T-helper 1 cell treated with Interleukin-12 subunit alpha and Interleukin-12 subunit beta and Interleukin-4 antibody, amounts not matched to agents 30 μg/mL and 1 μg/mL, for 36 hours (primary cell): ENCODE data around the gene DNAJC15.
"Not testable (repeated sequence)": the region's sequence is repeated elsewhere in the genome, so short reads cannot be mapped to it uniquely, and the experiment has no call there.

Experiments used
- H3K27ac Mint-ChIP-seq: one replicate; pipeline ENCODE4 v1.8.0; 2021; ENCODE audit warnings: mild to moderate bottlenecking, mixed read lengths
- H3K27me3 Mint-ChIP-seq: one replicate; pipeline ENCODE4 v1.8.0; 2021; ENCODE audit warnings: low read depth, mixed read lengths
- H3K36me3 Mint-ChIP-seq: one replicate; pipeline ENCODE4 v1.8.0; 2021; ENCODE audit warnings: low read depth, mixed read lengths
- H3K4me1 Mint-ChIP-seq: one replicate; pipeline ENCODE4 v1.8.0; 2021; ENCODE audit warnings: low read depth, mixed read lengths
- H3K4me3 Mint-ChIP-seq: one replicate; pipeline ENCODE4 v1.8.0; 2021; ENCODE audit warnings: mild to moderate bottlenecking, moderate library complexity, mixed read lengths
- H3K9me3 Mint-ChIP-seq: one replicate; pipeline ENCODE4 v1.8.0; 2021; ENCODE audit warnings: mixed read lengths

Gene DNAJC15

DNA sequence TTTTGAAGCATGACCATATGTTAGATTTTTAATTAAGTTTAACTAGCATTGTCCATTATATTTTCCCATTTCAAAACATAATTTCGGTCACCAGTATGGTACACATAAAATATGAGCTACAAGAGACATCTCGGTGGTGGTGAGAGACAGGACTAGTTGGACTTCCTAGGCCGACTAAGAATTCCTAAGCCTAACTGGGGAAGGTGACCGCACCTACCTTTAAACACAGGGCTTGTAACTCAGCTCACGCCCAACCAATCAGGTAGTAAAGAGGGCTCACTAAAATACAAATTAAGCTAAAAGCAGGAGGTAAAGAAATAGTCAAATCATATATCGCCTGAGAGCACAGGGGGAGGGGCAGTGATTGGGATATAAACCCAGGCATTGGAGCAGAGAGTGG lies 22.9 kb downstream of the DNAJC15 start:
- Mint-ChIP-seq H3K27ac (no peak overlapping the region), H3K36me3 (peaks cover 22% of the 10 kb centered on the region), H3K4me3 (no peak overlapping the region)

DNA sequence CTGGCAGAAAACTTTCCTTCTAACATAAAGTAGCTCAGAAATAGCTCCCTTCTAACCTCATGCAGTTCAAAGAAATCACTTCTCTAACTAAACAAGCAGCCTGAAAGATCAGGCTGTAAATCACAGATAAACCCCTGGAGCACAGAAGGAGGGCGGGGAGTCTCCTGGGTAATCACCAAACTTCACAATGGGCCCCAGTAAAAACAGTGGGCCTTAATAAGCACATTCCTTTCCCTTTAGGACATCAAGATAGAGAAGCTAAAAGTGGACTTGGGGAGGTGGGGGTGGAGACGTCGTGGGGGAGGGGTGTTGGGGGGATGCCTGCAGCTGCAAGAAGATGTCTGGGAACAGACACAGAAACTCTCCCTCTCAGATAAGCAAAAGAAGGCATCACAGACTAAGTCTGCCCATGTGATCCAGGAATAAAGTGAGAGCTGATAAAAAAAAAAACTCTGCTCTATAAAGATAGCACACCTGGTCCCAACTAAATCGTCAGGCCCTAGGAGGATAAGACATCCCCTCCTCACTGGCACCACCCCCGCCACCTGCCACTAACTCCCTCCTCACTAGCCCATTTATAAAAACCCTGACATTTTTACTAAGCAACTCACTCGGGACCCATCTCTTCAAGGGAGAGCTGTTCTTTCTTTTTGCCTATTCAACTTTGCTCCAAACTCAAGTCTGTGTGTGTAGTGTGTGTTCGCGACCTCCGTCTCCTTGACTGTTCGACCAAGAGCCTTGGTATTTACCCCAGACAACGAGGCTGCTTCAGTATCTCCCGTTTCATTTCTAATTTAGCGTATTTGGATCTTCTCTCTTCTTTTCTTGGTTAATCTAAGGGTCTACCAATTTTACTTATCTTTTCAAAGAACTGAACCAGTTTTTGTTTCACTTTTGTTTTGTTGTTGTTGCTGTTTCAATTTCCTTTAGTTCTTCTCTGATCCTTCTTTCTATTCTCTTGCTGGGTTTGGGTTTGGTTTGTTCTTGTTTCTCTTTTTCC lies 31.7 kb downstream of the DNAJC15 start:
- Mint-ChIP-seq H3K4me3 (no peak overlapping the region), H3K9me3 (no peaks in the 10 kb centered on the region), H3K27ac (no peak overlapping the region), H3K4me1 (peaks cover 30% of the 10 kb centered on the region), H3K36me3 (peaks cover 8% of the 10 kb centered on the region), H3K27me3 (no peaks in the 10 kb centered on the region)

More for the DNA sequence above, 22.9 kb downstream of the DNAJC15 start:
- Mint-ChIP-seq H3K27me3 (no peaks in the 10 kb centered on the region), H3K4me1 (peaks cover 41% of the 10 kb centered on the region), H3K9me3 (no peaks in the 10 kb centered on the region)

DNA sequence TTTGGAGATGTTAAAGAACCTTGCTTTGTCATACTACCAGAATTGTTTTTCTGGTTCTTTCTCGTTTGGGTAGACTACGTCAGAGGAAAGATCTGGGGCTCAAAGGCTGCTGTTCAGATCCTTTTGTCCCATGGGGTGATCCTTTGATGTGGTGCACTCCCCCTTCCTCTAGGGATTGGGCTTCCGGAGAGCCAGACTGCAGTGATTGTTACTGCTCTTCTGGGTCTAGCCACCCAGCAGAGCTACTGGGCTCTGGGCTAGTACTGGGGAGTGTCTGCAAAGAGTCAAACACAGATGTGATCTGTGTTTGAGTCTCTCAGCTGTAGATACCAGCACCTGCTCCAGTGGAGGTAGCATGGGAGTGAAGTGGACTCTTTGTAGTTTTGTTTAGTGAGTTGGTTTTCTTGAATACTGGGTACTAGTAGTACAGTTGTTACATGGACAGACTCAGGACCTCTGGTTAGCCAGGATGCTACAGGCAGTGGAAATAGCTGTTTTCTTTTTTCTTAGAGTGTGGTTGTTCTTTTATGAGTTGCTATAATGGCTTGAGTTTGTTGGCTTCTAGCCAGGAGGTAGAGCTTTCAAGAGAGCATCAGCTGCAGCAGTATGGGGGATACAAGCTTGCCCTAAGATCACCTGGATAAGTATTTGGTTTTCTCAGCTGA lies 34.4 kb downstream of the DNAJC15 start:
- Mint-ChIP-seq H3K27ac (peak overlapping the region; percentile 80), H3K4me3 (peak overlapping the region; percentile 43), H3K4me1 (peaks cover 45% of the 10 kb centered on the region), H3K36me3 (peaks cover 14% of the 10 kb centered on the region), H3K27me3 (no peaks in the 10 kb centered on the region), H3K9me3 (no peaks in the 10 kb centered on the region)

DNA sequence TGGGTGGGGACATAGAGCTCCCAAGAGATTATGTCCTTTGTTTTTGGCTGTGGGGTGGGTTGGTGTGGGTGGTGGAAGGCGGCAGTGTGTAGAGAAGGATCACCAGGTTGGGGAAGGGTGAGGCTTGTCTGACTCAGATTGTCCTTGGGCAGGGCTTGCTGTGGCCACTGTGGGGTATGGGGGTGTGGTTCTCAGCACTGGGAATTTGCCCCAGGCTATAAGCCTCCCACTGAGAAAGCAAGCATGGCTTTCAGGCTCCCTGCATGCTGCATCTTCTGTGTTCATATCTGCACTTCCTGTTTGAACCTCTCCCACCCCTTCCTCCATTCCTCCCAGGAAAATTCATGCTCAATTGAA lies 34.9 kb downstream of the DNAJC15 start:
- Mint-ChIP-seq H3K36me3 (peaks cover 14% of the 10 kb centered on the region), H3K4me1 (peaks cover 45% of the 10 kb centered on the region), H3K9me3 (no peaks in the 10 kb centered on the region), H3K27ac (peak overlapping the region; percentile 80), H3K4me3 (peak overlapping the region; percentile 43), H3K27me3 (no peaks in the 10 kb centered on the region)

DNA sequence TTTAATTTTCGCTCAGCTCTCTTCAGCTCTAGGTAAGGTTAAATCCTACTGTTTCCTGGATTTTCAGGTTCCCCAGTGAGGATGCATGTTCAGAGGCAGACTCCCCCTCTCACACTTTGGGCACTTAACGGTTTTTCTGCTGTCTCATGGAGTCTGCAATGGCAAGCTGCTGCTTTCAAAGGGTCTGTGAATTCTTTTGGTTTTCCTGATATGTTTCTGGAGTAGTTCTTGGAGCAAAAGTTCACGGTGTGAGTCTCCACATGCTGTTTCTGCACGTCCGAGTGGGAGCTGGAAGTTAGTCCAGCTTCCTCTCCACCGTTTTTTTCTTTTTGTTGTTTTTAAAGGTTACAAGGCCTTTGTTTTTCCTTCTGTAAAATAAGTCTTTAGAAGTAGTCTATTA lies 35.4 kb downstream of the DNAJC15 start:
- Mint-ChIP-seq H3K27me3 (no peaks in the 10 kb centered on the region), H3K27ac (peak overlapping the region; percentile 60), H3K9me3 (no peaks in the 10 kb centered on the region), H3K36me3 (peaks cover 14% of the 10 kb centered on the region), H3K4me3 (no peak overlapping the region), H3K4me1 (peaks cover 45% of the 10 kb centered on the region)

DNA sequence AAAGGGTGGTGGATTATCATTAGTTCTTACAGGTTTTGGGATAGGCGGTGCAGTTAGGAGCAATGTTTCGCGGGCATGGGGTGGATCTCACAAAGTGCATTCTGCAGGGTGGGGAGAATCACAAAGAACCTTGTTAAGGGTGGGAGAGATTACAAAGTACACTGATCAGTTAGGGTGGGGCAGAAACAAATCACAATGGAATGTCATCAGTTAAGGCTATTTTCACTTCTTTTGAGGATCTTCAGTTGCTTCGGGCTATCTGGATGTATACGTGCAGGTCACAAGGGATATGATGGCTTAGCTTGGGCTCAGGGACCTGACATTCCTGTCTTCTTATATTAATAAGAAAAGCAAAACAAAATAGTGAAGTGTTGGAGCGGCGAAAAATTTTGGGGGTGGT lies 36.4 kb downstream of the DNAJC15 start:
- H3K27me3 Mint-ChIP-seq, H3K9me3 Mint-ChIP-seq, H3K27ac Mint-ChIP-seq, H3K4me3 Mint-ChIP-seq: not testable (repeated sequence)
- H3K4me1 Mint-ChIP-seq, result peaks cover 45% of the 10 kb centered on the region
- peaks cover 14% of the 10 kb centered on the region for H3K36me3 Mint-ChIP-seq

DNA sequence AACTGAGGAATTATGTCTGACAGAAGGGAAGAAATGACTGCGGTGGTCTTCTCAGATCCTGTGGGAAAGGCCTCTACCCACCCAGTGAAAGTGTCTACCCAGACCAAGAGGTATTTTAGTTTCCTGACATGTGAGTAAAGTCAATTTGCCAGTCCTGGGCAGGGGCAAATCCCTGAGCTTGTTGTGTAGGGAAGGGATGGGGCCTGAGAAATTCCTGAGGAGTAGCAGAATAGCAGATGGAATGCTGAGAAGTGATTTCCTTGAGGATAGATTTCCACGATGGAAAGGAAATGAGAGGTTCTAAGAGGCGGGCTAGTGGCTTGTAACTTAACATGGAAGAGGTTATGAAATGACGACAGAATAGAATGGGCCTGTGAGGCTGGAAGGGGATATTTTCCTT lies 37.4 kb downstream of the DNAJC15 start:
- H3K27me3 Mint-ChIP-seq, H3K9me3 Mint-ChIP-seq, H3K27ac Mint-ChIP-seq, H3K4me3 Mint-ChIP-seq: not testable (repeated sequence)
- Mint-ChIP-seq H3K36me3 (peaks cover 14% of the 10 kb centered on the region), H3K4me1 (peaks cover 45% of the 10 kb centered on the region)

DNA sequence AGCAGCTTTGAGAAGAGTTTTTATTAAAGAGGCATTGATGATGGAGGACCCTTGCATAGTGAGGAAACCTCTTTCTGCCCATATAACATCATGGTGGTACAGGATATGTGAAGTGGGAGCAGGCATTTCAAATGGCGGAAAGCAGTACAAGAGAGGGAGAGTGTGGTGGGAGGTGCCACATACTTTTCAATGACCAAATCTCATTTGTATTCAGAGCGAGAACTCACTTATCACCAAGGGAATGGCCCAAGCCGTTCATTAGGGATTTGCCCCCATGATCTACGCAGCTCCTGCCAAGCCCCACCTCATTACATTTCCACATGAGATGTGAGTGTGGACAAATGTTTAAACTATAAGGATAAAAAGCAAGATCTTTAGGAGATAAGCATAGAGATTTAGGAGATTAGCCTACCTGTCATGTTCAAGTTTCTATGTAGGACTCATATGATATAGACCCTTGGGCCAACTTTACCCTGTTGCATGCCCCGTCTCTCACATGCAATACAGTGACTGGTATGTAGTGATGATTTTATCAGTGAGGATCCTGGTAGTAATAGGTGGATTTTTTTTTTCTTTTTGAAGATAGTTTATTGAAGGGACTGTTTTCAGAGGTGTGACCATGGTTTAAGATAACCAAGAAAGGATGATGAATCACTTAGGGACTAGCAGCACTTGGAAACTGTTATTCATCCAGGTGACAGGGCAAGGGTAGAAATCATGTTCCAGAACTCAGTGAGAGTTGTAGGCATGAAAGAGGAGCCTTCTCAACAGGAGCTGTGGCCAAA lies 38.3 kb downstream of the DNAJC15 start:
- Mint-ChIP-seq H3K27me3 (no peaks in the 10 kb centered on the region), H3K36me3 (peaks cover 19% of the 10 kb centered on the region), H3K4me1 (peaks cover 40% of the 10 kb centered on the region), H3K27ac (no peak overlapping the region), H3K9me3 (no peaks in the 10 kb centered on the region), H3K4me3 (no peak overlapping the region)

DNA sequence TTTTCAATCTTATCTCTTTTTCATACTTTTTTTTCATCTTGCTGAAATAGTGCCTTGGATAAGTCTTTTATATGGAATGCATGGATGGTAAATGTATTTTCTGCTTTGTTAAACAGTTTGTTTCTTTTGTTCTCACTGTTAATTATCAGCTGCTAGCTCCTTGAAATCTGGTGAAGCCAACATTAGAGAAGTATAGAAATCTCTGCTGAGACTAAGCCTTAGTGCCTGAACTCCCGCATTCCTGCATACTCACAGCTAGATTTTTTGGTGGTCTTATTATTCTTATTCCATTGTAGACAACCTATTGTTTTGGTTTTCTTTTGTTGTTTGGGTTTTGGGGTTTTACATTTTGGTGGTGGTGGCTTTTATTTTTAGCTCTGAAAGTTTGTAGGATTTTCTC lies 48.4 kb downstream of the DNAJC15 start:
- Mint-ChIP-seq H3K27ac (no peak overlapping the region), H3K4me3 (no peak overlapping the region), H3K9me3 (no peaks in the 10 kb centered on the region), H3K4me1 (peaks cover 24% of the 10 kb centered on the region), H3K27me3 (no peaks in the 10 kb centered on the region), H3K36me3 (peaks cover 14% of the 10 kb centered on the region)

DNA sequence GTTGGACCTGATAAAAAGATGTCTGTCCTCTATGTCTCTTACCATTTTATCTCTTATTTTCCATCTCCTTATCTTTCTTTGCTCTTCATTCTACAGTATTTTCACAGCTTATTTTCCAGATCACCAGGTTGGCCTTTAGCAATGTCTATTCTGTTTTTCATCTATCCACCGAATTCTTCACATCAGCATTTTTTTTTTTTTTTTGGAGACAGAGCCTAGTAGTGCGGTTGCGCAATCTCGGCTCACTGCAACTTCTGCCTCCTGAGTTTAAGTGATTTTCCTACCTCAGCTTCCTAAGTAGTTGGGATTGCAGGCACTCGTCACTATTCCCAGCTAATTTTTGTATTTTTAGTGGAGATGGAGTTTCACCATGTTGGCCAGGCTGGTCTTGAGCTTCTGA lies 49.0 kb downstream of the DNAJC15 start:
- H3K4me1 Mint-ChIP-seq, result peaks cover 25% of the 10 kb centered on the region
- no peaks in the 10 kb centered on the region for H3K9me3 Mint-ChIP-seq
- H3K27ac Mint-ChIP-seq, result no peak overlapping the region
- no peak overlapping the region for H3K4me3 Mint-ChIP-seq
- peaks cover 14% of the 10 kb centered on the region for H3K36me3 Mint-ChIP-seq
- no peaks in the 10 kb centered on the region for H3K27me3 Mint-ChIP-seq

DNA sequence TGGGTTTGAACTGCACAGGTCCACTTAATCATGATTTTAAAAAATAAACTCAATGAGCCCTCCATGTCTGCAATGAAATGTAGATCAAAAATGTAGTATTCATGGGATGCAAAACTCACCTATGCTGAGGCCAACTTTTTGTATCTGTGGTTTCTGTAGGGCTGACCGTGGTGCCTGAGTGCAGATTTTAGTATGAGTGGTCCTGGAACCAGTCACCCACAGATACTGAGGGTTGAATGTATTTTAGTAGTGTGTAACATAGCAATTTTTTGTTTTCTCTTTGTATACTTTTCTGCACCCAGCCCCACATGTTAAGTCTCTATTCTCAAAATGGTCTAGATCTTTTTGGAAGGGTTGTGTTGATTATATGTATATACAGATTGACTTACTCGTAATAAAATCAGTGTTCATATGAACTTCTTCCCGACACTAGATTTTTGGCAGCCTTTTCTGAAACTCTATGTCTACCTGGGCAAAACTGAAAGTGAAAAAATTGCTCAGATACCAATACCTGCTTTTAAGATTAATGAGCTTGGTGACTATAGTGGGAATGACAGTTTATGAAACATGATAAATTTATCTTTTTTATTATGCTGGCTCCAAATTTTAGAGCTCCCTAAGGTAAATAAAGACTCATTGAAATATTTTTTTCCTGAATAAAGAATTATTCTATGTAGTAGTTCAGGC lies 51.6 kb downstream of the DNAJC15 start:
- Mint-ChIP-seq H3K27me3 (no peaks in the 10 kb centered on the region), H3K4me3 (no peak overlapping the region), H3K9me3 (no peaks in the 10 kb centered on the region), H3K4me1 (peaks cover 25% of the 10 kb centered on the region), H3K36me3 (peaks cover 8% of the 10 kb centered on the region), H3K27ac (no peak overlapping the region)

DNA sequence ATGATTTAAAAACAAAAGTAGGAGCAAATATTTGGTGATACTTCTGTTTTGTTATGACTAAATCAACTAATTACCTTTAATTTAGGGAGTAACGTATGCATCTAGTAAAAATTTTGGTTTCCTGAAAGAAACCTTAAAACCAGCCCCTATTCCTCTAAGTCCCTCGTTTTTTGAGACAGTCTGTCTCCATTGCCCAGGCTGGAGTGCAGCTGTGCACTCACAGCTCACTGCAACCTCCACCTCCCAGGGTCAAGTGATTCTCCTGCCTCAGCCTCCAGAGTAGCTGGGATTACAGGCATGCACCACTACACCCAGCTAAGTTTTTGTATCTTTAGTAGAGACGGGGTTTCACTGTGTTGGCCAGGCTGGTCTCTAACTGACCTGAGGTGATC lies 52.1 kb downstream of the DNAJC15 start:
- Mint-ChIP-seq H3K4me1 (peaks cover 25% of the 10 kb centered on the region), H3K36me3 (peaks cover 13% of the 10 kb centered on the region)
- not testable (repeated sequence) for H3K27me3 Mint-ChIP-seq, H3K4me3 Mint-ChIP-seq, H3K27ac Mint-ChIP-seq, H3K9me3 Mint-ChIP-seq

DNA sequence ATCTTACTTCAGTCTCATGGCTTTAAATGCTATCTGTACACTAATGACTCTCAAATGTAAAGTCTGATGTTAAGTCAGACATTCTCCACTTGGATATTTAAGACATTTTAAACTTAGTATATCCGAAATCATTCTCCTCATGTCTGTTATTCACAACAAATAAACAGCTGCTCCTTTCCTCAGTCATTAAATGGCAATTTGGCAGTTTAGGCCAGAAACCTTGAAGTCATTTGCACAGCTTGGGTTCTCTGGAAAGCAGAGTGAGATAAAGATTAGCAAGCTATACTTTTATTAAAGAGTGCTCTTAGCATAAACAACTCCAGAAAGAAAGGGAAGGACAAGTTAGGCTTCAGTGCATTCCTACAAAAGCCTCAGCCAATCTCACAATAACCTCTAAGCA lies 53.7 kb downstream of the DNAJC15 start:
- peaks cover 19% of the 10 kb centered on the region for H3K36me3 Mint-ChIP-seq
- H3K4me3 Mint-ChIP-seq, result no peak overlapping the region
- no peaks in the 10 kb centered on the region for H3K27me3 Mint-ChIP-seq
- H3K4me1 Mint-ChIP-seq, result peaks cover 21% of the 10 kb centered on the region
- peaks cover 8% of the 10 kb centered on the region for H3K9me3 Mint-ChIP-seq
- no peak overlapping the region for H3K27ac Mint-ChIP-seq

DNA sequence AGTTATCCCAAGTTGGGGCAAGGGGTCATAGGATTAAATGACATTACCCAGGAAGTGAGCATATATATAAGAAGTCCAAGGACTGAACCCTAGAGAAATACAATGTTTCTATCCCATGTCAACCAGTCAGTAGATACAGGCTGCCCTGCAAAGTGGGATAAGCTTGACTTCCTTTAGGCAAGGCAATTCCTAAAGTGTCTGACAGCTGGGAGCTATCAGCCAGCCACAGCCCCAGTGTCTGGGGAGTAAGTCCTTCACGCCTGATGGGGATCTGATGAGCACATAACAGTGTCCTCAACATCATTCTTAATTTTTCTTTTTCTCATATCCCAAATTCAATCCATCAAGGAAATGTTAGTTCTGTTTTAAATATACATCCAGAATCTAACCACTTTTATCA lies 54.1 kb downstream of the DNAJC15 start:
- Mint-ChIP-seq H3K36me3 (peaks cover 17% of the 10 kb centered on the region), H3K9me3 (peaks cover 8% of the 10 kb centered on the region), H3K4me1 (peaks cover 17% of the 10 kb centered on the region), H3K27me3 (no peaks in the 10 kb centered on the region), H3K27ac (no peak overlapping the region), H3K4me3 (no peak overlapping the region)
